Measurements from ENCODE around the gene MAML2.

The MAML2 gene

GRCh38 chr11:96056576-96056975 lies 286.4 kb downstream of the MAML2 start:
- DNase-seq, result no peak

GRCh38 chr11:96055706-96056387 lies 287.1 kb downstream of the MAML2 start:
- peak in 1 of 2 experiments; percentile 43 for DNase-seq

- DNase-seq, result no peak
Observed at GRCh38 chr11:96054870-96055705, 287.9 kb downstream of the MAML2 start.

- DNase-seq, result no peak
Observed at GRCh38 chr11:96052921-96053651, 289.9 kb downstream of the MAML2 start.

GRCh38 chr11:96051820-96052219 lies 291.2 kb downstream of the MAML2 start:
- no peak for DNase-seq

- DNase-seq, result no peak
Observed at GRCh38 chr11:96050435-96051182, 292.4 kb downstream of the MAML2 start.

GRCh38 chr11:96049426-96049825 lies 293.6 kb downstream of the MAML2 start:
- DNase-seq, result no peak

GRCh38 chr11:96045622-96046456 lies 297.2 kb downstream of the MAML2 start:
- DNase-seq, result no peak

GRCh38 chr11:96044747-96045146 lies 298.2 kb downstream of the MAML2 start:
- DNase-seq, result no peak

- no peak for DNase-seq
Observed at GRCh38 chr11:96044311-96044710, 298.7 kb downstream of the MAML2 start.

GRCh38 chr11:96043291-96043690 lies 299.7 kb downstream of the MAML2 start:
- no peak for DNase-seq

GRCh38 chr11:96038046-96038445 lies 304.9 kb downstream of the MAML2 start:
- DNase-seq, result no peak

- no peak for DNase-seq
Observed at GRCh38 chr11:96037405-96037949, 305.5 kb downstream of the MAML2 start.

- no peak for DNase-seq
Observed at GRCh38 chr11:96036863-96037262, 306.1 kb downstream of the MAML2 start.

GRCh38 chr11:96035740-96036078 lies 307.3 kb downstream of the MAML2 start:
- DNase-seq, result no peak

GRCh38 chr11:96035031-96035739 lies 307.8 kb downstream of the MAML2 start:
- DNase-seq, result no peak

GRCh38 chr11:96033599-96033998 lies 309.4 kb downstream of the MAML2 start:
- no peak for DNase-seq

GRCh38 chr11:96033095-96033494 lies 309.9 kb downstream of the MAML2 start:
- DNase-seq, result no peak

GRCh38 chr11:96028746-96029145 lies 314.2 kb downstream of the MAML2 start:
- no peak for DNase-seq

- no peak for DNase-seq
Observed at GRCh38 chr11:96027021-96027420, 316.0 kb downstream of the MAML2 start.

- DNase-seq, result no peak
Observed at GRCh38 chr11:96026310-96026709, 316.7 kb downstream of the MAML2 start.
